ENCODE measurements around the gene FBRSL1.

Gene FBRSL1

DNA sequence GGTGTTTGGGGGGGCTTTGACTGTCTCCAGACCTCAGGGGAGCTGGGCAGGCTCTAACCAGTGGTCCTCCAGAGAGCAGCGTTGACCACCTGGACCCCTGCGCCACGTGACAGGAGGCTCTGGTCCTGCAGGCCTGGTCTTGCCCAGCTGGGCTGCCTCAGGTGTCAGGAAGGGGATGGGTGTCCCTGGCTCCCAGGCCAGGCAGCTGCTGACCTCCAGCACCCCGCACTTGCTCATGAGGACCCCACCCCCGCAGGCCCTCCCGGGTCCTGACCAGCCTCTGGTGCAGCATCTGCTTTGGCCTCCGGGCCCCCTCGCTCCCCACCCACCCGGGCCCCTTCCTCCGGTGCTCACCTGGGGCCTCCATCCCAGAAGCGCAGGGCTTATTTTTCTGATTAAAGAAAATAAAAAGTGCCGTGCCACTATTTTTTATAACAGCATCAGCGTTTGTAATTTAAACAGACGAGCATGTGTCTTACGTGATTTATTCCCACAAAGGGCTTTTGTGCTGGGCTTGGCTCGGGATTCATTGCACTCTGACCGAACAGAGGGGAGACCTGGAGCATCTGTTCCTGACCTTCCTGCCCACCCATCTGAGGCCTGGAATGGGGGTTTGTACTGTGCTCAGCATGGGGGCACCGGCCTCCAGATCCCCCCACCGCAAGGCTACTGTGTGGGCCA lies 21.7 kb downstream of the FBRSL1 start:
- Histone ChIP-seq H3K9ac (ENCODE audit: low read depth, low read length) (no peak overlapping the region), H3K27ac (ENCODE audit: low read length) (no peak overlapping the region), H3K27me3 (ENCODE audit: insufficient read depth, low read length) (peaks cover 16% of the 10 kb centered on the region; the same call in 1 of the 2 replicates), H3K36me3 (ENCODE audit: insufficient read depth, low read depth, low read length) (no peaks in the 10 kb centered on the region), H3K4me3 (ENCODE audit: low read length) (no peak overlapping the region), H3K4me1 (ENCODE audit: insufficient read depth, low read length) (no peaks in the 10 kb centered on the region), H3K9me3 (ENCODE audit: insufficient read depth, low read depth, low read length) (no peaks in the 10 kb centered on the region)

DNA sequence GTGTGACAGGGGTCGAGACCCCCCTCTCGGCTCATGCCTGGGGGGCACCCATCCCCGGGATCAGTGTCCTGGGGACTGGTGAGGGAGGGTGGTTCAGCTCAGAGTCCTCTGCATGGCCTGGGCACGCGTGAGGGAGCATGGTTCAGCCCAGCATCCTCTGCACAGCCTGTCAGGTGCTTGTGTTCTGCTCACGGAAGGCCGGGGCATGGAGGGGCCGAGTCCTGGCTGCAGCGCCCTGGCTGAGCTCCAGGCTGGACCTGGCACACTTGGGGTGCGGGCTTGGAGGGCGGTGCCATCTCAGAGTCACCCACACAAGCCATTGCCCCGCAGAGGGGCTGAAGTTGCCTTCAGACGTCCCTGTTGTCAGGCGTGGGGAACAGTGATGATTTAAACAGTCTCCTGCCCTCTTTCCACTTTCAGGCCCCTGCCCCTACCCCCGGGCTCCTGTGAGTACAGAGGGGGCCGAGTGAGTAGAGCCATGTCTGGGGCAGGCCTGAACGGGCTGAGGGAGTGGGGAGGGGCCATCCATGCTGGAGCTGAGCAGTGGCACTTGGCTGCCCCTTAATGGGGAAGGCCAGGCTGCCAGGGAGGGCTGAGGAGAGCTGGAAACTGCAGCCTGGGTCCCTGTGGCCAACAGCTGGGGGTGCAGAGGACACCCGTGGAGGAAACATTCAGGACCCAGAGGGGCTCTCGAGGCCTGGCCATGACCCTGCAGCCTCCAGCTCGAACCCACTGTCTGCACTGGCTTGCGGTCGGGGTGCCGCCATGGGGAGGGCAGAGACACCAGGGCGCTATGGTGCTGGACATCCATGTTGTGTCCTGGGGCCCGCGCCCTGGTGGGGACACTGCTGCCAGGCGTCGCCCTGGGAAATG lies 22.5 kb downstream of the FBRSL1 start:
- no peak overlapping the region for H3K4me3 ChIP-seq (ENCODE audit: low read length)
- H3K36me3 ChIP-seq (ENCODE audit: insufficient read depth, low read depth, low read length) = no peaks in the 10 kb centered on the region
- H3K4me1 ChIP-seq (ENCODE audit: insufficient read depth, low read length) = no peaks in the 10 kb centered on the region
- no peak overlapping the region for H3K9ac ChIP-seq (ENCODE audit: low read depth, low read length)
- no peak overlapping the region for H3K27ac ChIP-seq (ENCODE audit: low read length)
- peaks cover 17% of the 10 kb centered on the region; the same call in 1 of the 2 replicates for H3K27me3 ChIP-seq (ENCODE audit: insufficient read depth, low read length)
- H3K9me3 ChIP-seq (ENCODE audit: insufficient read depth, low read depth, low read length) = no peaks in the 10 kb centered on the region

DNA sequence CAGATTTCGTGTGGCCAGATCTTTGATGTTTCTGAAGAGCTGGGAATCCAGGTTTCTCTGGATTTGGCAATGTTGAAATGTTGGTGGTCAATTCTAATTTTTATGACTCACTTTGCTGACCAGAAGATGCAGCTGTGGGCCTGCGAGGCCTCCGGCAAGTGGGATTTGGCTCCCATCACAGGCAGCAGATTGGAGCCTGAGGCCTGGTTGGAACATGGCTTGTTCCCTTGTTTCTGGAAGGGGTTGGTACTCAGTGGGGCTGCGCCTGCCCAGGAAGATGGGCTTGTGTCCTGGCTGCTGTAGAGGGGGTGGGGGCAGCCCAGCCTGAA lies 23.1 kb downstream of the FBRSL1 start:
- Histone ChIP-seq H3K4me1 (ENCODE audit: insufficient read depth, low read length) (no peaks in the 10 kb centered on the region), H3K4me3 (ENCODE audit: low read length) (no peak overlapping the region), H3K9me3 (ENCODE audit: insufficient read depth, low read depth, low read length) (no peaks in the 10 kb centered on the region), H3K27ac (ENCODE audit: low read length) (no peak overlapping the region), H3K27me3 (ENCODE audit: insufficient read depth, low read length) (peaks cover 18% of the 10 kb centered on the region; the same call in 1 of the 2 replicates), H3K36me3 (ENCODE audit: insufficient read depth, low read depth, low read length) (no peaks in the 10 kb centered on the region), H3K9ac (ENCODE audit: low read depth, low read length) (no peak overlapping the region)

DNA sequence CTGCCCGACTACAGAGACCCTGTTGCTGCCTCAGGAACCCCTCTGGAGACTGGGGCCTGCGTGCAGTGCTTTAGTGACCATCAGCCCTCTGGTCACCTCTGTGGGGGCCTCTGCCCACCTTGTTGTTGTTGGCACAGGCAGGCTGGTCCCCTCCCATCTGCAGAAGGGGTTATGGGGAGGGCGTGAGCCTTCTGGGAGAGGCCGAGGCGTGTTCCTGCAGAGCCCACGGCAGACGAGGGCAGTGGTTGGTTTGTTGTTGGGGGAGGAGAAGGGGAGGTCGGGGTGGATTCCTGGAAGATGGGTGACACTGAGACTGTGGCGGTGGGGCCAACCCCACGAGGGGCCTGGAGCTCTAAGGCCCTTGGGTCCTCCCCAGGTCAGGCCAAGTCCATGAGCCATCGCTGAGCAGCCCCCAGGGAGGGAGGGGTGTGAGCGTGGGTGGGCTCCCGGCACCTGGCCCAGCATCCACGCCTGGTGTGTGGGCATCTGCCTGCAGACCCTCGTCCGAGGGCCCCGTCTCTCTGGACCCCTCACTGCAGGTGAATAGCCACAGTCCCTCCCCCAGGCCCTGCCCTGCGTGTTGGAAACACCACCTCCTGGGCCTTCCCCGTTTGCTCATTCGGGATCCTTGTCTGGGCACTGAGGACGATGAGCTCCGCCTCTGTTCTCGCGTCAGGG lies 23.6 kb downstream of the FBRSL1 start:
- no peaks in the 10 kb centered on the region for H3K36me3 ChIP-seq (ENCODE audit: insufficient read depth, low read depth, low read length)
- H3K27me3 ChIP-seq (ENCODE audit: insufficient read depth, low read length) = peaks cover 23% of the 10 kb centered on the region; the same call in 1 of the 2 replicates
- H3K9ac ChIP-seq (ENCODE audit: low read depth, low read length) = no peak overlapping the region
- no peak overlapping the region for H3K27ac ChIP-seq (ENCODE audit: low read length)
- H3K4me3 ChIP-seq (ENCODE audit: low read length) = no peak overlapping the region
- H3K4me1 ChIP-seq (ENCODE audit: insufficient read depth, low read length) = no peaks in the 10 kb centered on the region
- H3K9me3 ChIP-seq (ENCODE audit: insufficient read depth, low read depth, low read length) = peaks cover 2% of the 10 kb centered on the region

DNA sequence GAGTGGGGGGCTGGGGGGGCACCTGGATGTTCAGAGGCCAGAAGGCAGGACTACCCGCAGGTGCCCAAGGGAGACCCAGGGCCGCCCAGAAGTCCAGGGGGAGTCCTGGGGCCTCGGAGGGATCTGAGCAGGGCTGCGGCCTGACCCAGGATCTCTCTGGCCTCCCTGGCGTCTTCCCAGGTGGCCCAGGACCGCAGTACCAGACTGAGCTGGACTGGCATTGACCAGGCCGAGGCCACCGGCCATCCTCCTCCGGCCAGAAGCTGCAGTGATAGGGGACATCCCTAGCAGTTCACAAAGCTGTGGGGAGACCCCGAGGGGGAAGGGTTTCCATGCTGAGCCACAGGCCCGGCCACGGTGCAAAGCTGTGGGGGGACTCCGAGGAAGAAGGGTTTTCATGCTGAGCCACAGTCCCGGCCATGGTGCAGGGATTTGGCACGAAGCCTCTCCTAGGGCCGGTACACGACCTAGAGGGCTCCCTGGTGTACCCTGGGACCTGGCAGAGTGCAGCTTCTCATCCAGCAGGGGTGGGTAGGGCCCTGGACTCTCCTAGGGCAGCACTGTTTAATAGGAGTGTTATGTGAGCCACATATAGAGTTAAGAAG lies 24.4 kb downstream of the FBRSL1 start:
- Histone ChIP-seq H3K9me3 (ENCODE audit: insufficient read depth, low read depth, low read length) (peaks cover 9% of the 10 kb centered on the region), H3K27ac (ENCODE audit: low read length) (no peak overlapping the region), H3K36me3 (ENCODE audit: insufficient read depth, low read depth, low read length) (no peaks in the 10 kb centered on the region), H3K4me1 (ENCODE audit: insufficient read depth, low read length) (no peaks in the 10 kb centered on the region), H3K9ac (ENCODE audit: low read depth, low read length) (no peak overlapping the region), H3K4me3 (ENCODE audit: low read length) (no peak overlapping the region), H3K27me3 (ENCODE audit: insufficient read depth, low read length) (peaks cover 31% of the 10 kb centered on the region; the same call in 1 of the 2 replicates)

DNA sequence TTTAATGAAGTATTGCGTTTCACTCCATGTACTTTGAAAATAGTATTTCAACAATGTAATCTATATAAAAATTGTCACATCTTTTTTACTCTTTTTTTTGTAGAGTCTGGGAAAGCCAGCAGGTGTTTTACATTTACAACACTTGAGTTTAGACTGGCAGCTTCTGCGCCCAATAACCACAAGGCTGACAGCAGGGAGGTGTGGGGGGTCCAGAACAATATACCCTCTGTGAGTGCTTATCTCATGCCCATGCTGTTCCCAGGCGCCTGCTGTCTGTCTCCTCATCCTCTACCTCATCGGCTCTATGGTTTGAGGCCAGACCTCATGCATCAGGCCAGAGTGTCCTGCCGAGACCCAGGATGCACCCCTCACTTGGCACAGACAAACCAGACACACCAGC lies 24.9 kb downstream of the FBRSL1 start:
- H3K9ac ChIP-seq (ENCODE audit: low read depth, low read length) = no peak overlapping the region
- H3K4me1 ChIP-seq (ENCODE audit: insufficient read depth, low read length) = no peaks in the 10 kb centered on the region
- H3K27me3 ChIP-seq (ENCODE audit: insufficient read depth, low read length) = peaks cover 31% of the 10 kb centered on the region; the same call in 1 of the 2 replicates
- no peak overlapping the region for H3K27ac ChIP-seq (ENCODE audit: low read length)
- H3K4me3 ChIP-seq (ENCODE audit: low read length) = no peak overlapping the region
- H3K9me3 ChIP-seq (ENCODE audit: insufficient read depth, low read depth, low read length) = peaks cover 9% of the 10 kb centered on the region
- no peaks in the 10 kb centered on the region for H3K36me3 ChIP-seq (ENCODE audit: insufficient read depth, low read depth, low read length)

DNA sequence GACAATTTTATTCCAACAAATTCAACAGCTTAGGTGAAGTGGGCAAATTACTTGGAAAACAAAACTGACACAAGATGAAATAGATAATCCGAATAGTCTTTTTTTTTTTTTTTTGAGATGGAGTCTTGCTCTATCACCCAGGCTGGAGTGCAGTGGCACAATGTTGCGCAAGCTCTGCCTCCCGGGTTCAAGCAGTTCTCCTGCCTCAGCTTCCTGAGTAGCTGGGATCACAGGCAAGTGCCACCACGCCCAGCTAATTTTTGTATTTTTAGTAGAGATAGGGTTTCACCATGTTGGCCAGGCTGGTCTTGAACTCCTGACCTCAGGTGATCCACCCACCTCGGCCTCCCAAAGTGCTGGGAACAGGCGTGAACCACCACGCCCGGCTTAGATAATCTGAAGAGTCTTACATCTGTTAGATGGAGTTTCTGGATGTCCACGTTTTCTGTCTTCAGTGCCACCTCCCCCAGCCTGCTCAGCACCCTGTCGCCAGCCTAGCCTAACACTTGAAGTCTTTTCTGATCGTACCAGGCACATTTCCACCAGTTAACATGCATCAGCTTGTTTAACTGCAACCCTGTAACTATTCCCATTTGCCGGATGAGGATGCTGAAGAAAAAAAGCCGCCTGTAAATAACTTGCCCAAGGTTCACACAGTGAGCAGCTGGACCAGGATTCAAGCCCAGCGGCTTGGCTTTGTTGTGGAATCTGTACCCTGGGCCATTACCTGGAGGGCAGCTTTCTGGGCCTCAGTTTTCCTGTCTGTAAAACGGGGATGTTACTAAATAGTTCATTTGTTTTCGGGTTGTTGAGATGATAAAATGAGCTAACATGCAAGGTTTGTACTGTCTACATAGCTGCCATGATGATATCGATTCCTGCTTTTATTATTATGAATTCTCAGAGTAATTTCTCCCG lies 26.4 kb downstream of the FBRSL1 start:
- Histone ChIP-seq H3K9ac (ENCODE audit: low read depth, low read length) (no peak overlapping the region), H3K9me3 (ENCODE audit: insufficient read depth, low read depth, low read length) (peaks cover 9% of the 10 kb centered on the region), H3K27ac (ENCODE audit: low read length) (no peak overlapping the region), H3K27me3 (ENCODE audit: insufficient read depth, low read length) (peaks cover 41% of the 10 kb centered on the region), H3K36me3 (ENCODE audit: insufficient read depth, low read depth, low read length) (no peaks in the 10 kb centered on the region), H3K4me1 (ENCODE audit: insufficient read depth, low read length) (no peaks in the 10 kb centered on the region), H3K4me3 (ENCODE audit: low read length) (no peak overlapping the region)

DNA sequence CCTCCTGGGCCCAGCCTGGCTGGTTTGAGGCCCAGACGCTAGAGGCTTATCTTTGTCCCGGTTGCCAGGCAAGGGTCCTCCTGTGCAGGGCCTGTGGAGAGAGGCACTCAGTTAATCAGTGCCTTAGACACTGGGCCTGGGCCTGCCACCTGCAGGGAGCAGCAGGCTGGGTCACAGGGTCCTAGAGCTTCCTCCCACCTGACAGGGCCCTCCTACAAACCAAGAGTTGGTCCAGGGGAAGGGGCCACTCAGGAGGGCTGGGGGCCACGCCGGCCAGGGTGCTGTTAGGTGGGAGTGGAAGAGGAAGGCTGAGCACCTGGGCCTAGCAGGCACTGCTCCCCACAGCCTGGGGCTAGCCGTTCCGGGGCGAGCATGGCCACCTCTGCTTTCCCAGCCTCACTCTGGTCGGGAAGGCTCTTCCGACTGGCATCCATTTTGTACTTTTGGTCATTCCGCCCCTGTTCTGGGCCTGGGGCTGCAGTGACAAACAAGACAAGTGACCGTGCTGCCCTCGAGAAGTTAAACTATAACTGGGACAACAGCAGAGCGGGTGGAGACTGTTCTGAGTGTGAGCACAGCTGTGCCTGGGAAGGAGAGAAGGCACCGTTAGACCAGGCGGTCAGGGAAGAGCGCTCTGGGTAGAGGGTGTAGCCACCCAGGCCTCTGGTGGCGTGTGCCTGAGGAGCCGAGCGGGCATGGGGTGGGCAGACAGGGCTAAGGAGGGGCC lies 27.2 kb downstream of the FBRSL1 start:
- H3K36me3 ChIP-seq (ENCODE audit: insufficient read depth, low read depth, low read length) = no peaks in the 10 kb centered on the region
- no peak overlapping the region for H3K9ac ChIP-seq (ENCODE audit: low read depth, low read length)
- no peak overlapping the region for H3K4me3 ChIP-seq (ENCODE audit: low read length)
- peaks cover 47% of the 10 kb centered on the region for H3K27me3 ChIP-seq (ENCODE audit: insufficient read depth, low read length)
- H3K27ac ChIP-seq (ENCODE audit: low read length) = no peak overlapping the region
- peaks cover 9% of the 10 kb centered on the region for H3K9me3 ChIP-seq (ENCODE audit: insufficient read depth, low read depth, low read length)
- H3K4me1 ChIP-seq (ENCODE audit: insufficient read depth, low read length) = no peaks in the 10 kb centered on the region

DNA sequence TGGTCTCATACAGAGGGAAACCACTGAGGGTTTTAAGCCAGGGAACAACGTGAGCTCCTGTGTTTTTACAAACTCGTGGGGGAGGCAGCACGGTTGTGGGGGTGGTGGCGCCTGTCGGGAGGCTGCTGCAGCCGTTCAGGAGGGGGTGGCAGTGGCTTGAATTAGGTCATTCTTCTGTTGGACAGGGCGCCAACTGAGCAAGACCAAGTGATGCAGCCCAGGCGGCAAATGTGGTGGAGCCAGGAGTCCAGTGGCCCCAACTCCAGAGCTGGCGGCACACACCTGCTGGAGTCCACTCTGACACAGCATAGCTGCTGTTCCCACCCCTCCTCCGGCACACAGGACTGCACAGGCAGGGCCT lies 27.8 kb downstream of the FBRSL1 start:
- H3K27me3 ChIP-seq (ENCODE audit: insufficient read depth, low read length) = peaks cover 52% of the 10 kb centered on the region
- H3K4me1 ChIP-seq (ENCODE audit: insufficient read depth, low read length) = no peaks in the 10 kb centered on the region
- H3K9me3 ChIP-seq (ENCODE audit: insufficient read depth, low read depth, low read length) = peaks cover 9% of the 10 kb centered on the region
- no peaks in the 10 kb centered on the region for H3K36me3 ChIP-seq (ENCODE audit: insufficient read depth, low read depth, low read length)
- H3K4me3 ChIP-seq (ENCODE audit: low read length) = no peak overlapping the region
- H3K9ac ChIP-seq (ENCODE audit: low read depth, low read length) = no peak overlapping the region
- H3K27ac ChIP-seq (ENCODE audit: low read length) = no peak overlapping the region

DNA sequence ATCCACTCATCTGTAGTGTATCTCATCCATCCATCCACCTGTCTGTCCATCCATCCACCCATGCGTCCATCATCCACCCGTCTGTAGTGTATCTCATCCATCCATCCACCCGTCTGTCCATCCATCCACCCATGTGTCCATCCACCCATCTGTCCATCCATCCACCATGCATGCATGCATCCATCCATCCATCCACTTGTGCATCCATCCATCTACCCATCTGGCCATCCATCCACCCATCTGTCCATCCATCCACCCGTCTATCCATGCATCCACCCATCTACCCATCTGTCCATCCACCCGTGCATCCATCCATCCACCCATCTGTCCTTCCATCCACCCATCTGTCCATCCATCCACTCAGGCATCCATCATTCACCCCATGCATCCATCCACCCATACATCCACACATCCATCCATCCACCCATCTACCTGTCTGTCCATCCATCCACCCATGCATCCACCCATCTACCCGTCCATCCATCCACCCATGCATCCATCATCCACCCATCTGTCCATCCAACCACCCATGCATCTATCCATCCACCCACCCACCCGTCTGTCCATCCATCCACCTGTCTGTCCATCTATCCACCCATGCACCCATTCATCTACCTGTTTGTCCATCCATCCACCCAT lies 28.5 kb downstream of the FBRSL1 start:
- Histone ChIP-seq H3K9me3 (ENCODE audit: insufficient read depth, low read depth, low read length) (peaks cover 9% of the 10 kb centered on the region), H3K27me3 (ENCODE audit: insufficient read depth, low read length) (peaks cover 58% of the 10 kb centered on the region), H3K36me3 (ENCODE audit: insufficient read depth, low read depth, low read length) (no peaks in the 10 kb centered on the region), H3K27ac (ENCODE audit: low read length) (no peak overlapping the region), H3K4me1 (ENCODE audit: insufficient read depth, low read length) (no peaks in the 10 kb centered on the region), H3K4me3 (ENCODE audit: low read length) (no peak overlapping the region), H3K9ac (ENCODE audit: low read depth, low read length) (no peak overlapping the region)

All from iPS-20b (cell line).